Bone marrow (tissue), 2 donors: ENCODE data around the gene GIMAP7.
"Not testable (repeated sequence)": the region's sequence is repeated elsewhere in the genome, so short reads cannot be mapped to it uniquely, and the experiment has no call there.

Experiments used
- DNase-seq, 2 donors: peaks; one replicate each; lab custom pipeline; 2025; lab: John Stamatoyannopoulos, UW

The GIMAP7 gene

DNA sequence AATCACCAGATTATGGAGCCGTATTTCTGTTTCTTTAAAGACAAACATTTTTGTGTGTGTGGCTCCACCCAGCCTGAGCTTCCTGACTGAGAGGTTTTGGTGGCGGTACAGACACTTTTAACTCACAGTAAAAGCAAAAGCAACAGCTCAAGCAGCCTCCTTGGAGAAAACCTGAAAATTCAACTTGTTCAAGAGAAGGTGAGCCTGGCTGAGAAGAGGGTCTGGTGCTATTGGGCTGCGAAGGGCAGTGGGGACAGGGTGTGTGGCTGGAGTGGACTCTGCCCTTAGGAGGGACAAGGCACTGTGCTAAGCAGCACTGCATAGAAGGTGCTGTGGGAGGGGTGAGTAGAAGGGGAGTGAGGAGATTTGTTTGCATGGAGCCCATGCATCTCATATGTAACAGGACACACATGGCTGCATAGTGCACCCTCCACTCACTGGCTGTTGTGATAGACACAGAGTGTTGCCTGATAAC lies at the start of gene GIMAP7:
Gene GIMAP7 (plus strand): TSS at position 125 of the 475 bp plus-strand sequence. CDS start 5,103 bp downstream, outside the sequence.
- DNase-seq: peak; percentile 6 to 63

DNA sequence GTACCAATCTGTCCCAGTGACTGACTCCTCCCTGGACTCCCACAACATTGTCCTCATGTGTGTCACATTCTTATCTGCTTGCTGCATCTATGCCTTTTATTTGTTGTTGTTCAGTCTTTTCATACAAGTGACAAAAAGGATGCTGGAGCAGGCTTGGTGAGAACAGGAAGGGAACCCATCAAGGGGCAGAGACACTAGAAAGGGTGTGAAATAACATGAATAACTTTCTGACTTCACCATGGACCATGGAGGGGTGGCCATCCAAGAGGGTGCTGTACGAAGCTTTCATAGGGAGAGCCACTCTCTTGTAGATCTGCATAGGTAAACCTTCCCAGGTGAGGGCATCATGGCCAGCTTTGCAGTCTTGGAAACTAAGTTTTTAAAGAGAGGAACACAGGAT lies 49.7 kb upstream of the GIMAP7 start:
- DNase-seq: no peak

DNA sequence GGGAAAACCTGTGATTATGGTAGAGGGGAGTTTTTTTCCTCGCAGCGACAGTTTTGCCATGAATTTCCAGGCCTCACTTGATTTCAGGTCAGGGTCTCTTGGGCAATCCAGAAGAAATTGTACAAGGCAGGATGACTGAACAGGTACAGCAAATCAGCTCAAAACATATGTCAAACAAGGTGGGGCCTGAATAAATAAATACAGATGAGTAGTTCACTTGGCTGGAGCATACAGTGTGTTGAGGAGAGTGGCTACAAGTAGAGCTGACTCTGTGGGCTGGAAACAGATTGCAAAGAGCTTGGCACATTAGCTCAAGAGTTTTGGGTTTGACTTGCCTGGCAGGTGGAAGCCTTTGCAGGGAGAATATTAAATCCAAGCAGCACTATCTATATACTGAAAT lies 49.3 kb upstream of the GIMAP7 start:
- DNase-seq: no peak

DNA sequence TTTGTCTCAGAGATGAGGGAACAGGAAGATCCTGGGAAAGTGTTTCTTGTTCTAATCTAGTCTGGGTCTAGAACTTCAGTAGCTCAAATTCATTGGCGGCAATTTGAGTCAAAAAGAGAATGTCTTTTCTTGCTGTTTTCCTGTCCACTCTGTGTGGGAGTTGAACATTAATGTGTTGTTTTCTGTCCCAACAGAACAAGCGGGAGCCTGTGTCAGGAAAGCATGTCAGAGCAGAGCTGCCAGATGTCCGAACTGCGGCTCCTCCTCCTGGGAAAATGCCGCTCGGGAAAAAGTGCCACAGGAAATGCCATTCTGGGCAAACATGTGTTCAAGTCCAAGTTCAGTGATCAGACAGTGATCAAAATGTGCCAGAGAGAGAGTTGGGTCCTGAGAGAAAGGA lies 48.2 kb upstream of the GIMAP7 start:
- DNase-seq: no peak

DNA sequence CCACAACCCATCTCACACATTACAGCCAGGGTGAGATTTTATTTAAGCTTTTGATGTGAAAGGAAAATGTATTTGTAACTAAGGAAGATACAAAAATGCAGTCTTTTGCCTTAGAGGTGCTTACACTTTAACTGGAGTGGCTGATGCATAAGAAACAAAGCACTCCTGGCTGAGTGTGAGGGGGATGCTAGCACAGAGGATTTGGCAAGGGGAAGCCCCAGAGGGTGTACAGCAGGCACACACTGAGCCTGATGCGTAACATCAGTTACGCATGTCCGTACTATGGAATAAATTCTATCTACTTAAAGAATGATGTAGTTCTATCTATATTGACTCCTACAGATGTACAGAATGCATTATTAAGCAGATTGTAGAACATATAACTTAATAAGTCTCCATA lies 46.4 kb upstream of the GIMAP7 start:
- no peak for DNase-seq

DNA sequence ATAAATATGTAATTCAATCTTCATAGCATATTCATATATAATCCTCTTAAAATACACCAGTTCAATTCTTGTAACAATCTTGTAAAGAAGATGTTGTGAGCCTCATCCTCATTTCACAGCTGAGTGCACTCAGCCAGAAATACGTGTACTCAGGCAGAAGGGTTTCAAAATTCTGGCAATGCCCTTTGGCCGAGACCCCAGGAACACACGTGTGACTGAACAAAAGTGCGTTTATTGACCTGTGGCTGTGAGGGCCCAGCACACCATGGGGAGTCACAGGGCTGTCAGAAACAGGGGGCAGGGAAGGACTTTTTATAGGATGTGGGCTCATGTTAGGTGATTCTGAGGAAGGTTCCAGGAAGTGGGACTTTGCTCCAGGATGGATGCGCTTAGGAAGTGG lies 42.8 kb upstream of the GIMAP7 start:
- no peak for DNase-seq

DNA sequence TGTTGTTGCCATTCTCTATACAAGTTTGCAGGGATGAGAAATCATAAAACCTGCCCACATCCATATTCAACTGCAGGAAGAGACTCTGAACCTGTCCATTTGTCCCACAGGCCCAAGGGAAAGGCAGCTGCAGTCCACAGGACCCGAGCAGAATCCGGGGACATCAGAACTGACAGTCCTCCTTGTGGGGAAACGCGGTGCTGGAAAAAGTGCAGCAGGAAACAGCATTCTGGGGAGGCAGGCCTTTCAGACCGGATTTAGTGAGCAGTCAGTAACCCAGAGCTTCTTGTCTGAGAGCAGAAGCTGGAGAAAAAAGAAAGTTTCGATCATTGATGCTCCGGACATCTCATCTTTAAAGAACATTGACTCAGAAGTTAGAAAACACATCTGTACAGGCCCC lies 40.8 kb upstream of the GIMAP7 start:
- no peak for DNase-seq

DNA sequence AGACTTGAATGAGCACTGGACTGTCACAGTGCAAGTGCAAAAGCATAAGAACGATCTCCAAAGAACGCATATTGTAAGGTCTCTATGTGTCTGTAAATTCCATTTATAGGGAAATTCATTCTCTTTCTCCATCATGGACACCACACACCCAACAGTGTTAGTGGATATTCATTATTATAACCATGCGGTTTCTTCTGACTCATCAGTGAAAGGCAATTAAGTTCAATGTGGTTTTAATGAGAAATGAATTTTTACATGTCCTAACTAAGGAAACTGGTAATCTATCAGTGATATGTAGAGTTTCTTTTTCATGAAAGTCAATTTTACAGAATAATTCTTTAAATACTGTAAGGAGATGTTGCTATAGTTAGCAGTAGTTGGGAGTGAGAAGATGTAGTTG lies 38.4 kb upstream of the GIMAP7 start:
- DNase-seq: no peak

DNA sequence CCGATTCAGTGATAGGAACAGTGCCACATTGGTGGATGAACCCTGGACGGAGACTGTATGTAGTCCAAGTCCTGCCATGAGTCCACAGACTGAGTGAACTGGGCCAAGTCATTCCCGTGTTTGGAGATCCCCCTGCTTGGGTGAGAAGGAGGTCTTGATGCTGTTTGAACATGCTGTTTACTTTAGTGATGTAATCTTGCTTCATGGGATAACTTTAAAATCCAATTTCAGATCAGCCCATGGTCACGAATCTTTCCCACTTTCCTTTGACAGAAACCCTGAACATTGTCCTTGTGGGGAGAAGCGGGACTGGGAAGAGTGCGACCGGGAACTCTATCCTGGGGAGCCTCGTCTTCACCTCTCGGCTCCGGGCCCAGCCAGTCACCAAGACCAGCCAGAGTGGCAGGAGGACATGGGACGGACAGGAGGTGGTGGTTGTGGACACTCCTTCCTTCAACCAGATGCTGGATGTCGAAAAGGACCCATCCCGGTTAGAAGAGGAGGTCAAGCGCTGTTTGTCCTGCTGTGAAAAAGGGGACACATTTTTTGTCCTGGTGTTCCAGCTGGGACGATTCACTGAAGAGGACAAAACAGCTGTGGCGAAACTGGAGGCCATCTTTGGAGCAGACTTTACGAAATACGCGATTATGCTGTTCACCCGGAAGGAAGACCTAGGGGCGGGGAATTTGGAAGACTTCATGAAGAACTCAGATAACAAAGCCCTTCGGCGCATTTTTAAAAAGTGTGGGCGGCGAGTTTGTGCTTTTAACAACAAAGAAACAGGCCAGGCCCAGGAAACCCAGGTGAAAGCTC lies 37.6 kb upstream of the GIMAP7 start:
- DNase-seq: no peak

DNA sequence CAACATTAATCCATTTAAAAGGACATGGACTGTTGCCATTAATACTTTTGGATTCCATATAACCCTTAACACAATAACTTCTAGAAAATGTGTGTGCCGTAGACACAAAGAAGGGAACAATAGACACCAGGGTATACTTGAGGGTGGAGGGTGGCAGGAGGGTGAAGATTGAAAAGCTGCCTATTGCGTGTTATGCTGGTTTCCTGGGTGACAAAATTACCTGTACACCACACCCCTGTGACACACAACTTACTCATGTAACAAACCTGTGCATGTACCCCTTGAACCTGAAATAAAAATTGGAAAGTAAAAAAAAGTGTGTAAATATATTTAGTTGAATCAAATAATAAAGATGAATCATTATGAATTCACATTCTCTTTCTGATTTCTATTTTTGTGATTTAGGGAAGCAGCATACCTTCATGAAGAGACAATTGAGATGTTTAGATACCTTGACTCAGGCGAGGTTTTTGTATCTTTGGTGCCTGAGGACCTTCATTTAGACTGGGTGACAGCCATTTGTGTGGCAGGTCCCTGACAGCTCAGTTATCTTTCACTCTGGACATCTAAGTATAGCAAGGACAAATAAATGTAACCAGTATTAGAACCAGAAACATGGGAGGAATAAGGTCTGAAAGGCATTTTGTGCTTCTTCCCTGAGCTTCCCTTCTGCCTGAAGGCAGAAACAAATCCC lies 35.5 kb upstream of the GIMAP7 start:
- no peak for DNase-seq

DNA sequence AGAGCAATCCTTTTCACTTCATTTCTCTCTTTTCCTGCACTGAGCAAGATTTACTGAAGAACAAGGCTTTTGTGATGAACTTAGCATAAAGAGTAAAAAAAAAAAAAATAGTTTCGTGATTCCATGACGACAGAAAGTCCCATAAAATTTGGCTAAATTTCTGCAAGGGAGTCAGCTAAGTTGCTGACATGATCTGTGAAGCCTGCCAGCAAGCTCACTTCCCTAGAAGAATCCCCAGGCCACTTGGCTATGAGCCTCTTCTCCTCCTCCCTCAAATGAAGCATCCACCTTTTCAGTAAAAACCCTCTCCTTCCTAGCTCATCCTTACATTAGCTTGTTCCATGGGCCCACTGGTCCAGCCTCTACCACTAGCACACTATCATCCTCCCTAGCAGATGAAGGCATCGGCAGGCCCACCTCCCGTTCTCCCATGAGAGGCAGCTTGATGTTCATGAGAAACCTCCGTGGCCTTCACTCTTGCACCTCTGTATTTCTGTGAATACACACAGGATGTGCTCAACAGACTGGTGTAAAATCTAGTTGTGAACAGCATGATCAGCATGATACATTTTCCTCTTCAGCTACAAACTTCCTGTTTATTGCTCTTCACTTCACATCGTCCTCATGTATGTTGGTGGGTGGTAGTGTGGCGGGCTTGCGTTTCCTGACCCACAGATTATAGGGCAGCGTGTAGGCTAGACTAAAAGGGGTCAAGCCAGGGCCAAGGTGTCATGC lies 33.3 kb upstream of the GIMAP7 start:
- no peak for DNase-seq

DNA sequence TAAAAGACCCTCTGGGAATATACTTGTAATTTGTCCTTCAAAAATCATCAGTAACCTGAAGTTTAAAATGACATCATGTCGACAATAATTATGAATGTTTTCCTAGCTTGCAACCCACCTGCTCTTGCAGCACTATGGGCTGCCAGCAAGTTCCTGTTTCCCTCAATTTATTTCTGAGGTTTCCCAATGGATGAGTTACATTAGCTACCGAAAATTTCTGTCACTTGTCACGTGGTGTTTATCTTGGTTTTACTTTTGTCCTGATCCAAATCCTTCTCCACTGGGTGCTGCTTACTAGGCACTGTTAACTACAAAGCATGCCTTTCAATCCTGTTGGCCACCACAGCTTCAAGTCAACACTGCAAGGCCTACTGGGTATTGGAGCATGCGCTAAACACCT lies 32.8 kb upstream of the GIMAP7 start:
- DNase-seq: no peak

DNA sequence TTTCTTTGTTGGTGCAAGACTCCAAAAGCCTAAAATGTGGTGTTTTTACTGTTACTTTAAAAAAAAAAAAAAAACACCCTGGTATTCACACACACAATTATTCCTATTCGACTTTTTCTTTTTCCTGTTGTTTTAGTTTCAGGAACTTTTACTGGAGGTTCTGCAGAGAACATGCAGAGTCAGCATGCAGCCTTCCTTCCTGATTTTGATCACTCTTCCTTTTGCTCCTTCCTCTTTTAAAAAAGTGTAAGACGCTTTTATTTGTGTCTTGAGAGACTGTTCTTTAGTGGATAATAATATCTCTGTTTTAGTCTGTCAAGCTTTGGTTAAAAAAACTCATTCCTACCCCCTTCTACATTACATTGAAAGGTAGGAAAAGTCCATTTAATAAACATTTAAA lies 31.2 kb upstream of the GIMAP7 start:
- peak in 1 of 2 donors; percentile 38 for DNase-seq

DNA sequence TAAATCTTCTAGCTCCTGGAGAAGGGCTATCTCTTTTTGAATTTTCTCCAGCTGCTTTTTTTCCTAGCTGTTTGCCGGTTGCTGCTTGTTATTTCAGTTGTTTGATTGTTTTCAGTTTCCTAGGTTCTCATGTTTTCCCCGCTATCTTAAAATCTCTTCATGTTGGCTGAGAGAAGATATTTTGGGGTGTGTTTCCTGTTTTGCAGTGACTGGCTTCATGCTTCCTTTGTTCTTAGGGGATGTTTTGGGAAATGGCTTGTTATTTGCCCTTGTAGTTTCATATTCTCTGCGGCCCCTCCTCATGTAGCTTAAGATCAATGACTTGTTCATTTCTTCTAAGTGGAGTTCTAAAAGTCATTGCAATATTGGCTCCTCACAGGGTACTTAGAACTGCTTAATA lies 30.6 kb upstream of the GIMAP7 start:
- peak in 1 of 2 donors; percentile 74 for DNase-seq

DNA sequence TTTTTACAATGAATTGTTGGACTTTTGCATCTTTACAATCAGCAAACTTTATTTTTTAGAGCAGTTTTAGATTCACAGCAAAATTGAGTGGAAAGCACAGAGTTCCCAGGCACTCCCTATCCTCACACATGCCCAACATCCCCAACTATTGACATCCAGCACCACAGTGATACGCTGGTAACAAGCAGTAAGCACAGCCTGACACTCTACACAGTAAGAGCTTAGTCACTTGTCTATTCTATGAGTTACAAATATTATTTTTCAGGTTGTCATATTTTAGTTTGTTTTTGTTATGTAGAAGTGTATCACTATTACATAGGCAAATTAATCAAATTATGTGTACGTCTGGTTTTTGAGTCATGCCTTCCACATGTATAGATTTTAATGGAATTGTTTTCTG lies 27.0 kb upstream of the GIMAP7 start:
- no peak for DNase-seq

DNA sequence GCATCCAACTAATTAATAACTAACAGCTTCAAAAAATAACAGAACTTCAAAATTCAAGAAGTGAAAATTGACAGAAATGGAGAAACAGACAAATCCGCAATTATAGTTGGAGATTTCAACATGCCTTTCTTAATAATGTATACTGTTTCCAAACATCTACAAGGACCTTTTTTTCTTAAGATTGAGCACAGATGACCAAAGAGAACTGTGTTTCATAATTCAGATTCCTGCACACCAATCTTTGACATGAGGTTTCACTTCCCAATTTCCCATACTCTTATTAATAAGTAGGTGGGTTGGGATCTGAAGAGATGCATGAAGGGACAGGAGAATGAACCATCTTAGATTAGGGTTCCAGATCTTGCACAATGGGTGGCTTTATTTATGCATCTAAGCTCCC lies 24.9 kb upstream of the GIMAP7 start:
- DNase-seq: no peak

DNA sequence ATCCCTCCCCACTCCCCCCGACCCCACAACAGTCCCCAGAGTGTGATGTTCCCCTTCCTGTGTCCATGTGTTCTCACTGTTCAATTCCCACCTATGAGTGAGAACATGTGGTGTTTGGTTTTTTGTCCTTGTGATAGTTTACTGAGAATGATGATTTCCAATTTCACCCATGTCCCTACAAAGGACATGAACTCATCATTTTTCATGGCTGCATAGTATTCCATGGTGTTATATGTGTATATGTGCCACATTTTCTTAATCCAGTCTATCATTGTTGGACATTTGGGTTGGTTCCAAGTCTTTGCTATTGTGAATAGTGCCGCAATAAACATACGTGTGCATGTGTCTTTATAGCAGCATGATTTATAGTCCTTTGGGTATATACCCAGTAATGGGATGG lies 21.2 kb upstream of the GIMAP7 start:
- not testable (repeated sequence) for DNase-seq

DNA sequence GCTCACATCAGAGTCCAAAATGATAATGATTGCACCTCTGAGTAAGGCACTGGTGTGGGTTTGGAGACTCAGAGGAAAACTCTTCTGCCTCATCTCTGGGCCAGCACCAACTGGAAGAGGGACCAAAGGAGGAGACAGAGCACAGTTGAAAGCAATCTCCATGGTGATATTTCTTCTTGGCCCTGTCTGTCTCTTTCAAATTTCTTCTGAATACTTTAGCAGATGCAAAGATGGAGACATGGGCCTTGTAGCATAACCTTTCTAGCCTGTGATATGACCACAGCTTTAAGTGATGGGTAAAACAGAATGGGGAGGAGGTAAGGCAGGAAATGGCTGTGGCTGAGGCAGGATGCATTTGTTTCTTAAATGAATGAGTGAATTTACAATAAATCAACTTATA lies 12.2 kb upstream of the GIMAP7 start:
- peak in 1 of 2 donors; percentile 48 for DNase-seq

DNA sequence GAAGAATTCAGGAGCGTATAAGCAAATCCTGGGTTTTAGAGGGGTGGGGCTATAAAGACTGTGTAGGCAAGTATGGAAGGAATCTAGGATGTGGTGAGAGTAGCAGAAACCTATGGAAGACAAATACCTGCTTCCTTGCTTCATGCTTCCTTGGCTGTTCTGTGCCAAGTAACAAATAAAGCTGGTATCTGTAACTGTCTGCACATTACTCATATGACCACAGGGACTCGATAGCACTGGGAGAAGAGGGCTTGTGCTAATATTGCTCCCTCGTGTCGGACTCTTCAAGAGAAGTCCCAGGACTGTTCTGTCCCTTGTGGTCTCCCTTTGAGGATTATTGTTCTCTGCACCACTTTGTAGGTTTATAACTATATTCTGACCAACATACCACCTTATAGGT lies 11.5 kb upstream of the GIMAP7 start:
- no peak for DNase-seq

DNA sequence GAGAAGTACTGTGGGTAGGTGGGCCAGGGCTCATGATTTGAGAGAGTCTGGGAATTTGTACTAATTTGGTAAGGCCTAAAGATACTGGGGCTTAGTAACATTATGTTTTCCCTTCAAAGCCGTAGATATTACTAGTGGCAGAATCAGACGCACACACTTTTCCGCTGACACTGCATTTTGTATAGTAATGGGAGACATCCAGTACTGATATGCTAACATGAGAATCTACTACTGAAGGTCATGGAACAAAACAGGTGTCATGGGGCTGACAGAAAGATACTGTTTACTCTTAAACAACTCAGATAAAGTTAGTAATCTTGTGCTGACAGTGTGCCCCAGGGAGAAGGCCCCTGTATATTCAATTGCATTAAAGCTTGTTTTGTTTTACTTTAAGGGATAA lies 11.1 kb upstream of the GIMAP7 start:
- no peak for DNase-seq

DNA sequence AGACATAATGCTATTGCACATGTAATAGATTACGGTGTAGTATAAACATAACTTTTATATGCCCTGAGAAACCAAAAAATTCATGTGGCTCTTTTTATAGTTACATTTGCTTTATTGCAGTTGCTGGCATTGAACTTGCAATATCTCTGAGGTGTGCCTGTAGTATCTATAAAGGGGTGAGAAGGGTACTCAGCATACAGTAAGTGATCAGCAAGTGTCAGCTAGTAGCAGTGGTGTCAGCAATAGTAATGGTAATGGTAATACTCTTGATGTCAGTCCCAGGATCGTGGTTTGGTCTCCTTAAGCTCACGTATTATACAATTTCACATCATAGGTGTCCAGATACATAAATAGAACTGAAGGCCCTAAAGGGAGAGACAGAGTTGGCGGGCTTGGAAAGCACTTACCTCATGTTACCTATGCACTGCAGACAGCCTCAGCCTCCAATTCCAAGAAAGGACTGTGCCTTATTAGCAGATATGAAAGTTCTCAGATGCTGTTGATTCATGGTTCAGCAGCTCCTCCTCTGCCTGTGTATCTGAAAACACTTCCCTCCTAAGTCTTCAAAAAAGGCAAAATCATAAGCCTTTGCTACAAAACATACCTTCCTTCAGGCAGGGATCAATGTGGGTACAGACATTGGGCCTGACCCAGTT lies 6.6 kb upstream of the GIMAP7 start:
- no peak for DNase-seq

DNA sequence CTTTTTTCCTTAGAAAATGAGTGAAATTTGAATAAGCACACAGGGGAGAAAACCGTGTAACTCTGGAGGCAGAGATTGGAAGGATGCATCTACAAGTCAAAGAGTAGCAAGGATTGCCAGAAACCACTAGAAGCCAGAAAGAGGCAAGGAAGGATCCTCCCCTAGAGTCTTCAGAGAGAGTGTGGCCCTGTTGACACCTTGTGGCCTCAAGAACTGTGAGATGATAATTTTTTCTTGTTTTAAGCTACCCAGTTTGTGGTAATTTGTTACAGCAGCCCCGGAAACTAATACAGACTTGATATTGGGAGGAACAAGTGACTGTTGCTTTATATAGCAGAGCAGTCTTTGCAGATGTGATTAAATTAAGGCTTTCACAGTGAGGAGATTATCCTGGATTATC lies 3.6 kb upstream of the GIMAP7 start:
- DNase-seq: no peak
